ENCODE results near the gene INMT. TPM values are rescaled to one million over a fixed set of nuclear protein-coding genes. Genes with fewer than 3 reads are reported as not detected.

INMT gene
- total RNA-seq, 1 donor from 2014 or later, result 0.26 TPM

- no peak for FAIRE-seq
- H3K27me3 ChIP-seq (ENCODE audit: control insufficient read depth, insufficient read depth, low read length), result peaks cover 2% of the 10 kb centered on the region
- no peak overlapping the region for H3K4me3 ChIP-seq (ENCODE audit: low read depth, low read length)
- TF ChIP-seq CTCF (IDR thresholded peaks at IDR 0.05; ENCODE audit: insufficient read depth, low read length, severe bottlenecking), result no peak
- no peaks in the 10 kb centered on the region for H3K36me3 ChIP-seq (ENCODE audit: control insufficient read depth, insufficient read depth, low read length)
- DNase-seq (ENCODE audit: low read depth), result no peak
Observed at GRCh38 chr7:30706908-30707307, 45.0 kb upstream of the INMT start.

- Histone ChIP-seq H3K36me3 (ENCODE audit: control insufficient read depth, insufficient read depth, low read length) (no peaks in the 10 kb centered on the region), H3K27me3 (ENCODE audit: control insufficient read depth, insufficient read depth, low read length) (peaks cover 2% of the 10 kb centered on the region), H3K4me3 (ENCODE audit: low read depth, low read length) (no peak overlapping the region)
- no peak for DNase-seq (ENCODE audit: low read depth)
- no peak for TF ChIP-seq CTCF (IDR thresholded peaks at IDR 0.05; ENCODE audit: insufficient read depth, low read length, severe bottlenecking)
- peak; percentile 23 for FAIRE-seq
Observed at GRCh38 chr7:30707391-30708357, 44.3 kb upstream of the INMT start.

- DNase-seq (ENCODE audit: low read depth) (no peak), FAIRE-seq (no peak)
- Histone ChIP-seq H3K27me3 (ENCODE audit: control insufficient read depth, insufficient read depth, low read length) (no peaks in the 10 kb centered on the region), H3K36me3 (ENCODE audit: control insufficient read depth, insufficient read depth, low read length) (no peaks in the 10 kb centered on the region), H3K4me3 (ENCODE audit: low read depth, low read length) (no peak overlapping the region)
- TF ChIP-seq CTCF (IDR thresholded peaks at IDR 0.05; ENCODE audit: insufficient read depth, low read length, severe bottlenecking), result no peak
Observed at GRCh38 chr7:30708412-30708811, 43.5 kb upstream of the INMT start.

GRCh38 chr7:30708983-30709382 is 43.0 kb upstream of the INMT start:
- H3K36me3 ChIP-seq (ENCODE audit: control insufficient read depth, insufficient read depth, low read length), result no peaks in the 10 kb centered on the region
- no peaks in the 10 kb centered on the region for H3K27me3 ChIP-seq (ENCODE audit: control insufficient read depth, insufficient read depth, low read length)
- H3K4me3 ChIP-seq (ENCODE audit: low read depth, low read length), result no peak overlapping the region
- no peak for DNase-seq (ENCODE audit: low read depth)
- FAIRE-seq, result no peak
- TF ChIP-seq CTCF (IDR thresholded peaks at IDR 0.05; ENCODE audit: insufficient read depth, low read length, severe bottlenecking), result no peak

- no peak for TF ChIP-seq CTCF (IDR thresholded peaks at IDR 0.05; ENCODE audit: insufficient read depth, low read length, severe bottlenecking)
- Histone ChIP-seq H3K36me3 (ENCODE audit: control insufficient read depth, insufficient read depth, low read length) (no peaks in the 10 kb centered on the region), H3K4me3 (ENCODE audit: low read depth, low read length) (no peak overlapping the region), H3K27me3 (ENCODE audit: control insufficient read depth, insufficient read depth, low read length) (no peaks in the 10 kb centered on the region)
- FAIRE-seq (no peak), DNase-seq (ENCODE audit: low read depth) (no peak)
Observed at GRCh38 chr7:30709549-30709948, 42.4 kb upstream of the INMT start.

Measured in bronchial epithelial cell (primary cell).